K562 (cell line): ENCODE measurements around the gene SLIT1. TPM values are rescaled to one million over a fixed set of nuclear protein-coding genes. Genes with fewer than 3 reads are reported as not detected.
A peak's percentile ranks its signal among the peaks of the same experiment; 100 is the strongest.

Experiments
- ATAC-seq: fragments of 200-7000 bp; cut with Tn5 transposase; 3 replicates; pipeline ENCODE4 v1.9.1; 2020; ENCODE audit warnings: moderate library complexity
- BruUV-seq: library from RNA; stranded (reverse); fragments of 400-500 nt; replicated peaks from 2 replicates; lab custom pipeline; 2021; lab: Mats Ljungman, UMichigan
- CTCF ChIA-PET: fragments of 300-600 bp; formaldehyde crosslinking; extraction: SDS; loops from one replicate; lab custom pipeline; 2021; ENCODE audit warnings: low intra/inter-chr PET ratio; lab: Yijun Ruan, JAX
- POLR2A ChIA-PET: fragments of 300-600, 350-650 bp; sonication (Branson Sonifier 250); formaldehyde crosslinking; extraction: SDS; loops from one replicate; lab custom pipeline; 2021; ENCODE audit warnings: antibody characterized with exemption, inconsistent platforms; lab: Yijun Ruan, JAX
- DNase-seq, 4 experiments: peaks; one replicate each; pipeline versions ENCODE4 v3.0.0 to v3.0.0-alpha.2; 2011 to 2018; ENCODE audit warnings: low spot score in 3 of 4, mixed read lengths in 3 of 4; ENCODE audit errors: extremely low read depth in 1 of 4
- FAIRE-seq: peaks from 2 replicates; lab custom pipeline; 2011; peaks lifted over from hg19 to GRCh38; lab: Jason Lieb, UNC
- H2AFZ ChIP-seq: 2 replicates; pipeline ENCODE4 v1.6.0; 2011; ENCODE audit warnings: low read depth, low read length, control low read depth, inconsistent platforms
- H3K27ac ChIP-seq: fragments of 200-600 bp; 3 replicates; pipeline ENCODE4 v1.8.0; 2011; ENCODE audit warnings: low read depth, mild to moderate bottlenecking, control low read depth, inconsistent platforms, low read length, moderate library complexity, mixed read lengths; ENCODE audit errors: extremely low read depth
- H3K27me3 ChIP-seq, 2 experiments: fragments of 300-600 bp in 1 of 2; 2 replicates in 1 of 2; 3 replicates in 1 of 2; pipeline versions ENCODE4 v1.6.0 to v1.8.0; 2011; ENCODE audit warnings: inconsistent platforms in 2 of 2, low read length in 2 of 2, mild to moderate bottlenecking in 1 of 2, mixed read lengths in 1 of 2, moderate library complexity in 1 of 2; ENCODE audit not compliant: control insufficient read depth in 2 of 2, insufficient read depth in 2 of 2
- H3K36me3 ChIP-seq: fragments of 300-600 bp; 3 replicates; pipeline ENCODE4 v1.8.0; 2011; ENCODE audit warnings: mild to moderate bottlenecking, low read length, inconsistent platforms; ENCODE audit not compliant: control insufficient read depth, insufficient read depth
- H3K4me1 ChIP-seq, 2 experiments: fragments of 200-600 bp in 1 of 2; replicated peaks in 1 of 2; 2 replicates in 1 of 2; 3 replicates in 1 of 2; pipeline versions ENCODE4 v1.5.1 to v1.8.0; 2011; ENCODE audit warnings: inconsistent platforms in 2 of 2, low read length in 2 of 2, mild to moderate bottlenecking in 1 of 2, mixed read lengths in 1 of 2, moderate library complexity in 1 of 2; ENCODE audit not compliant: control insufficient read depth in 2 of 2, insufficient read depth in 2 of 2
- H3K4me2 ChIP-seq: 2 replicates; pipeline ENCODE4 v1.6.1; 2011; ENCODE audit warnings: low read length, control low read depth, inconsistent platforms, mixed read lengths; ENCODE audit not compliant: insufficient read depth
- H3K4me3 ChIP-seq: fragments of 200-600 bp; sonication (generic), shearing (Covaris generic); 2 replicates; pipeline ENCODE4 v1.5.1; 2016; ENCODE audit warnings: control low read depth, inconsistent platforms
- H3K79me2 ChIP-seq: fragments of 200-600 bp; 3 replicates; pipeline ENCODE4 v1.8.0; 2011; ENCODE audit warnings: low read length, inconsistent platforms; ENCODE audit not compliant: control insufficient read depth, insufficient read depth
- H3K9ac ChIP-seq, 2 experiments: 2 replicates each; pipeline versions ENCODE4 v1.6.0 to v1.6.1; 2011; ENCODE audit warnings: low read depth in 2 of 2, low read length in 2 of 2, control low read depth in 1 of 2, inconsistent platforms in 1 of 2, mild to moderate bottlenecking in 1 of 2, mixed read lengths in 1 of 2; ENCODE audit not compliant: insufficient read depth in 1 of 2
- H3K9me1 ChIP-seq: one replicate; pipeline ENCODE4 v1.6.0; 2011; ENCODE audit warnings: inconsistent platforms, mild to moderate bottlenecking, low read length, moderate library complexity; ENCODE audit not compliant: control insufficient read depth, insufficient read depth
- H3K9me3 ChIP-seq: replicated peaks from 2 replicates; pipeline ENCODE4 v1.5.1; 2011; ENCODE audit warnings: low read depth, low read length, inconsistent platforms; ENCODE audit not compliant: control insufficient read depth, insufficient read depth
- H4K20me1 ChIP-seq: replicated peaks from 2 replicates; pipeline ENCODE4 v1.6.1; 2011; ENCODE audit warnings: low read length, inconsistent platforms, mixed read lengths; ENCODE audit not compliant: control insufficient read depth, insufficient read depth
- CHD1 ChIP-seq: fragments of 200-600 bp; sonication (generic); IDR thresholded peaks from one replicate; pipeline ENCODE4 v1.6.1; 2012; ENCODE audit warnings: mild to moderate bottlenecking, moderate library complexity, low read length, inconsistent platforms
- NFRKB ChIP-seq: fragments of 450-650 bp; IDR thresholded peaks from 2 replicates; pipeline ENCODE4 v1.6.1; 2016; ENCODE audit warnings: low read depth
- PCBP1 ChIP-seq: fragments of 200-400 bp; formaldehyde crosslinking; IDR thresholded peaks from 2 replicates; pipeline ENCODE4 v1.6.1; 2018; ENCODE audit warnings: mild to moderate bottlenecking, low read depth, low read length; ENCODE audit not compliant: poor library complexity, severe bottlenecking
- TRIM28 ChIP-seq: fragments of 450-650 bp; IDR thresholded peaks from 2 replicates; pipeline ENCODE4 v1.6.1; 2017
- WGBS: fragments of 100-300 bp; shearing (Covaris generic); methylation state at CpG from one replicate; pipeline ENCODE4 v1.1.6; 2016; ENCODE audit warnings: low coverage, mixed read lengths; ENCODE audit not compliant: insufficient coverage; ENCODE audit errors: missing lambda C conversion rate; 5-methylcytosine and 5-hydroxymethylcytosine counted together
- in situ Hi-C: fragments of 300-500 bp; cut with MboI; formaldehyde crosslinking; loops from 4 replicates; pipeline ENCODE4 v1.15.0; 2018; ENCODE audit warnings: inconsistent platforms, mixed read lengths
- intact Hi-C: fragments of 100-400 bp; cut with micrococcal nuclease; formaldehyde crosslinking; loops from 2 replicates; pipeline ENCODE4 v1.14.2; 2022
- polyA plus RNA-seq, 8 experiments: library from polyadenylated mRNA; depleted of rRNA in 4 of 8; stranded (reverse) in 5 of 8; unstranded in 3 of 8; fragments of >200 nt; fragmentation: Nextera tagmentation in 2 of 8; fragmentation: Illumina TruSeq in 1 of 8; extraction: Ambion mirVana in 2 of 8; extraction: Trizol in 1 of 8; gene quantifications; 2 replicates each; pipeline versions ENCODE4 v1.2.1 to v1.2.3, GENCODE V29; 2011 to 2014; ENCODE audit warnings: inconsistent platforms in 1 of 8, missing spikeins in 1 of 8
- total RNA-seq, 7 experiments: library from RNA; depleted of rRNA in 6 of 7; stranded (reverse); fragments of >200 nt in 6 of 7; fragmentation: Illumina TruSeq in 2 of 7; extraction: Trizol in 2 of 7; gene quantifications; 2 replicates each; pipeline versions ENCODE4 v1.2.1 to v1.2.3, GENCODE V29; 2011 to 2021; ENCODE audit warnings: low replicate concordance in 1 of 7
- TF ChIP-seq, protein P1 (sequence below), 2 experiments: fragments of 450-650 bp; IDR thresholded peaks; 2 replicates each; pipeline ENCODE4 v1.6.1; 2016

Gene SLIT1
- total and polyA plus RNA-seq, 9 of the 15 experiments (the other 6 are each of a cell fraction or from before 2014, with no cell fraction given) = 0.01 to 0.11 (median 0.04) TPM; not detected in 3

GRCh38 chr10:97028832-97029178 lies 157.0 kb downstream of the SLIT1 start:
- H3K4me3 ChIP-seq = no peak overlapping the region
- H3K4me2 ChIP-seq = no peak overlapping the region
- H3K9me1 ChIP-seq = no peaks in the 10 kb centered on the region
- FAIRE-seq (no peak), ATAC-seq (no peak), DNase-seq (no peak)
- BruUV-seq = no TSS peak
- H3K9me3 ChIP-seq = no peaks in the 10 kb centered on the region
- H3K79me2 ChIP-seq = no peaks in the 10 kb centered on the region
- 0% methylated on average over 3 of the region's 3 CpGs for WGBS
- intact Hi-C loops = loop anchor here (5.0 to 10.0 kb wide), 3 partner anchors 114 to 384 kb away; no protein-coding TSS in a partner anchor
- no peaks in the 10 kb centered on the region for H3K36me3 ChIP-seq
- CTCF ChIA-PET = interaction anchor here (0.6 kb wide), 1 partner anchor 388 kb away, joined by 3 read pairs; no protein-coding TSS in a partner anchor
- H3K27ac ChIP-seq = no peak overlapping the region
- H3K9ac ChIP-seq = no peak overlapping the region
- TF ChIP-seq TRIM28 (no peak), CHD1 (no peak), NFRKB (no peak), PCBP1 (no peak)
- TF ChIP-seq, protein P1, sequence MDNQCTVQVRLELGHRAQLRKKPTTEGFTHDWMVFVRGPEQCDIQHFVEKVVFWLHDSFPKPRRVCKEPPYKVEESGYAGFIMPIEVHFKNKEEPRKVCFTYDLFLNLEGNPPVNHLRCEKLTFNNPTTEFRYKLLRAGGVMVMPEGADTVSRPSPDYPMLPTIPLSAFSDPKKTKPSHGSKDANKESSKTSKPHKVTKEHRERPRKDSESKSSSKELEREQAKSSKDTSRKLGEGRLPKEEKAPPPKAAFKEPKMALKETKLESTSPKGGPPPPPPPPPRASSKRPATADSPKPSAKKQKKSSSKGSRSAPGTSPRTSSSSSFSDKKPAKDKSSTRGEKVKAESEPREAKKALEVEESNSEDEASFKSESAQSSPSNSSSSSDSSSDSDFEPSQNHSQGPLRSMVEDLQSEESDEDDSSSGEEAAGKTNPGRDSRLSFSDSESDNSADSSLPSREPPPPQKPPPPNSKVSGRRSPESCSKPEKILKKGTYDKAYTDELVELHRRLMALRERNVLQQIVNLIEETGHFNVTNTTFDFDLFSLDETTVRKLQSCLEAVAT (IDR thresholded peaks at IDR 0.05) = peak in 1 of 2 experiments; percentile 56; a peak in 1 of 4 replicates
- peaks cover 0 to 4% of the 10 kb centered on the region in 2 experiments; a peak in 2 of 5 replicates for H3K4me1 ChIP-seq
- no peak overlapping the region for H2AFZ ChIP-seq
- no peaks in the 10 kb centered on the region for H4K20me1 ChIP-seq
- in situ Hi-C loops = no loop called here
- H3K27me3 ChIP-seq = peaks cover 11 to 38% of the 10 kb centered on the region in 2 experiments; a peak in 4 of 5 replicates
- POLR2A ChIA-PET = no interaction called here
